Lower leg skin (tissue), 3 donors: ENCODE measurements around the gene EYA3.

Source experiments
- POLR2A ChIP-seq, 2 donors: fragments of 450-650 bp; IDR thresholded peaks; one replicate each; pipeline ENCODE4 v1.6.1; 2016 to 2017; ENCODE audit warnings: antibody characterized with exemption in 2 of 2, mild to moderate bottlenecking in 1 of 2, moderate library complexity in 1 of 2
- TF ChIP-seq, protein P1 (sequence below), 3 donors: fragments of 450-650 bp; IDR thresholded peaks; one replicate each; pipeline ENCODE4 v1.5.1; 2016; ENCODE audit warnings: antibody characterized with exemption in 3 of 3, mild to moderate bottlenecking in 3 of 3, moderate library complexity in 2 of 3

DNA sequence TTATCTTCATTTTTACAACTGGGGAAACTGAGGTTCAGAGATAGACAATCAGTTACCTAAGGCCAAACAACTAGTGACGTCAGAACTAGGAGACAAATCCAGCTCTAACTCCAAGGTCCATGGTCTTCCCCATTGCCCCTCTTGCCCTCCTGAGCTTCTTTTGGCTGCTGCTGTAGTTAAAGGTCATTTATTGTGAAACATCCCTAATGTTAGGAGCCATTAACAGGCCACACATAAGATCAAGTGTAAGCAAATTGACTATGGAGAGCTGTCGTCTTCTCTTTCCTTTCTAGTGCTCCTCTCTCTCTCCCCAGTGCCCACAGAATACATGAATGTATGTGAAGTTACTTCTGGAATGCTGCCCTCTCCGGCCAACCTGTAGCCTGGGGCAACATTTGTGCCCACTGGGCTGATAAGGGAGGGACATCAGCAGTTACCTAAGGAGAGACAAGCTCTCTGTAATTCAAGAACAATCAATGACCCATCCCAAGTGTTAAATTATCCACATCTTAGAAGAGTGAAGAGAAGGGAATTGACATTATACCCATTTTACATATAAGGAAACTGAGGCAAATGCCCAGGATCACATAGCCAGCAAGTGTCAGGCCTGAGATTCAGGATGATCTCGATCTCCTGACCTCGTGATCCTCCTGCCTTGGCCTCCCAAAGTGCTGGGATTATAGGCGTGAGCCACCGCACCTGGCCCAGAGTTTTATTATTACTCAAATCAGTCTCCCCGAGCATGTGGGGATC, 47.9 kb upstream of the EYA3 start:
- TF ChIP-seq, protein P1, sequence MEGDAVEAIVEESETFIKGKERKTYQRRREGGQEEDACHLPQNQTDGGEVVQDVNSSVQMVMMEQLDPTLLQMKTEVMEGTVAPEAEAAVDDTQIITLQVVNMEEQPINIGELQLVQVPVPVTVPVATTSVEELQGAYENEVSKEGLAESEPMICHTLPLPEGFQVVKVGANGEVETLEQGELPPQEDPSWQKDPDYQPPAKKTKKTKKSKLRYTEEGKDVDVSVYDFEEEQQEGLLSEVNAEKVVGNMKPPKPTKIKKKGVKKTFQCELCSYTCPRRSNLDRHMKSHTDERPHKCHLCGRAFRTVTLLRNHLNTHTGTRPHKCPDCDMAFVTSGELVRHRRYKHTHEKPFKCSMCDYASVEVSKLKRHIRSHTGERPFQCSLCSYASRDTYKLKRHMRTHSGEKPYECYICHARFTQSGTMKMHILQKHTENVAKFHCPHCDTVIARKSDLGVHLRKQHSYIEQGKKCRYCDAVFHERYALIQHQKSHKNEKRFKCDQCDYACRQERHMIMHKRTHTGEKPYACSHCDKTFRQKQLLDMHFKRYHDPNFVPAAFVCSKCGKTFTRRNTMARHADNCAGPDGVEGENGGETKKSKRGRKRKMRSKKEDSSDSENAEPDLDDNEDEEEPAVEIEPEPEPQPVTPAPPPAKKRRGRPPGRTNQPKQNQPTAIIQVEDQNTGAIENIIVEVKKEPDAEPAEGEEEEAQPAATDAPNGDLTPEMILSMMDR (IDR thresholded peaks at IDR 0.05): no peak
- no peak for TF ChIP-seq POLR2A (IDR thresholded peaks at IDR 0.05)
